C1 segment of cervical spinal cord (tissue), 14 donors: ENCODE data around the gene AFG1L.
"Not testable (repeated sequence)": the region's sequence is repeated elsewhere in the genome, so short reads cannot be mapped to it uniquely, and the experiment has no call there.

Experiments used
- DNase-seq, 14 donors: peaks; one replicate each; lab custom pipeline; 2025; lab: John Stamatoyannopoulos, UW

The AFG1L gene

GRCh38 chr6:108350528-108350927 lies 55.7 kb downstream of the AFG1L start:
- no peak for DNase-seq

GRCh38 chr6:108353853-108354252 lies 59.0 kb downstream of the AFG1L start:
- no peak for DNase-seq

- DNase-seq: no peak
These were observed 60.3 kb downstream of the AFG1L start for GRCh38 chr6:108355120-108355519.

- no peak for DNase-seq
These were observed 61.0 kb downstream of the AFG1L start for GRCh38 chr6:108355890-108356289.

GRCh38 chr6:108359901-108360882 lies 65.3 kb downstream of the AFG1L start:
- no peak for DNase-seq

GRCh38 chr6:108360919-108361311 lies 66.1 kb downstream of the AFG1L start:
- DNase-seq: no peak

- DNase-seq: no peak
These were observed 66.6 kb downstream of the AFG1L start for GRCh38 chr6:108361312-108361932.

GRCh38 chr6:108362455-108362854 lies 67.6 kb downstream of the AFG1L start:
- DNase-seq: no peak

GRCh38 chr6:108363113-108363512 lies 68.3 kb downstream of the AFG1L start:
- DNase-seq: no peak

- DNase-seq: no peak
These were observed 69.0 kb downstream of the AFG1L start for GRCh38 chr6:108363889-108364313.

- no peak for DNase-seq
These were observed 69.6 kb downstream of the AFG1L start for GRCh38 chr6:108364470-108364869.

- DNase-seq: no peak
These were observed 70.6 kb downstream of the AFG1L start for GRCh38 chr6:108365478-108365877.

- no peak for DNase-seq
These were observed 71.4 kb downstream of the AFG1L start for GRCh38 chr6:108366236-108366635.

- no peak for DNase-seq
These were observed 73.7 kb downstream of the AFG1L start for GRCh38 chr6:108368431-108369030.

GRCh38 chr6:108380876-108381275 lies 86.0 kb downstream of the AFG1L start:
- no peak for DNase-seq

- no peak for DNase-seq
These were observed 89.1 kb downstream of the AFG1L start for GRCh38 chr6:108383981-108384380.

GRCh38 chr6:108389190-108389589 lies 94.3 kb downstream of the AFG1L start:
- DNase-seq: not testable (repeated sequence)

- DNase-seq: no peak
These were observed 100.4 kb downstream of the AFG1L start for GRCh38 chr6:108395297-108395696.

GRCh38 chr6:108403236-108403635 lies 108.4 kb downstream of the AFG1L start:
- DNase-seq: no peak

GRCh38 chr6:108406943-108407342 lies 112.1 kb downstream of the AFG1L start:
- no peak for DNase-seq

- no peak for DNase-seq
These were observed 113.3 kb downstream of the AFG1L start for GRCh38 chr6:108407904-108408827.
